ENCODE data around the gene TSPYL4. TPM values are rescaled to one million over a fixed set of nuclear protein-coding genes. Genes with fewer than 3 reads are reported as not detected.
A peak's percentile ranks its signal among the peaks of the same experiment; 100 is the strongest.

Gene TSPYL4
- total RNA-seq, 2 experiments from 2014 or later = 7.8 to 8.0 TPM

GRCh38 chr6:116268589-116269293 is 14.9 kb upstream of the TSPYL4 start:
- CTCF ChIA-PET = interaction anchor here (0.6 to 3.7 kb wide), 26 partner anchors 9 to 300 kb away, joined by 3 to 31 read pairs (median 4); partner anchors contain the start of genes TSPYL1 and TSPYL4
- intact Hi-C loops (cut with micrococcal nuclease) = loop anchor here (1.0 to 2.0 kb wide), 6 partner anchors 11 to 293 kb away; partner anchors contain the start of genes TSPYL1 and TSPYL4
- Mint-ChIP-seq H3K4me1 (ENCODE audit: low read depth) (peaks cover 27% of the 10 kb centered on the region), H3K27ac (no peak overlapping the region), H3K27me3 (ENCODE audit: low read depth) (no peaks in the 10 kb centered on the region), H3K36me3 (ENCODE audit: low read depth) (peaks cover 11% of the 10 kb centered on the region), H3K4me3 (no peak overlapping the region), H3K9me3 (peaks cover 5% of the 10 kb centered on the region)
- DNase-seq = no peak

GRCh38 chr6:116267836-116268588 is 14.1 kb upstream of the TSPYL4 start:
- Mint-ChIP-seq H3K27ac (peak overlapping the region; percentile 43), H3K9me3 (peaks cover 5% of the 10 kb centered on the region), H3K4me1 (ENCODE audit: low read depth) (peaks cover 21% of the 10 kb centered on the region), H3K27me3 (ENCODE audit: low read depth) (no peaks in the 10 kb centered on the region), H3K36me3 (ENCODE audit: low read depth) (peaks cover 11% of the 10 kb centered on the region), H3K4me3 (no peak overlapping the region)
- CTCF ChIA-PET = interaction anchor here (0.6 to 3.7 kb wide), 21 partner anchors 10 to 301 kb away, joined by 3 to 31 read pairs (median 4); partner anchors contain the start of genes TSPYL1 and TSPYL4
- intact Hi-C loops (cut with micrococcal nuclease) = loop anchor here (1.0 to 2.0 kb wide), 6 partner anchors 11 to 293 kb away; partner anchors contain the start of genes TSPYL1 and TSPYL4
- no peak for DNase-seq

GRCh38 chr6:116266803-116267202 is 12.9 kb upstream of the TSPYL4 start:
- peaks cover 18% of the 10 kb centered on the region for H3K36me3 Mint-ChIP-seq (ENCODE audit: low read depth)
- H3K9me3 Mint-ChIP-seq = peaks cover 5% of the 10 kb centered on the region
- H3K27me3 Mint-ChIP-seq (ENCODE audit: low read depth) = no peaks in the 10 kb centered on the region
- H3K27ac Mint-ChIP-seq = no peak overlapping the region
- peaks cover 20% of the 10 kb centered on the region for H3K4me1 Mint-ChIP-seq (ENCODE audit: low read depth)
- CTCF ChIA-PET = interaction anchor here (0.9 to 2.8 kb wide), 3 partner anchors 12 to 269 kb away, joined by 3 to 31 read pairs (median 4); partner anchors contain the start of gene TSPYL1
- no peak for DNase-seq
- H3K4me3 Mint-ChIP-seq = no peak overlapping the region
- intact Hi-C loops (cut with micrococcal nuclease) = no loop called here

- CTCF ChIA-PET = interaction anchor here (0.6 to 1.9 kb wide), 2 partner anchors 9 to 23 kb away, joined by 4 read pairs; no protein-coding TSS in a partner anchor
- no peaks in the 10 kb centered on the region for H3K27me3 Mint-ChIP-seq (ENCODE audit: low read depth)
- no peak overlapping the region for H3K27ac Mint-ChIP-seq
- intact Hi-C loops (cut with micrococcal nuclease) = no loop called here
- H3K36me3 Mint-ChIP-seq (ENCODE audit: low read depth) = peaks cover 29% of the 10 kb centered on the region
- DNase-seq = peak; percentile 23
- peaks cover 5% of the 10 kb centered on the region for H3K9me3 Mint-ChIP-seq
- peaks cover 32% of the 10 kb centered on the region for H3K4me1 Mint-ChIP-seq (ENCODE audit: low read depth)
- H3K4me3 Mint-ChIP-seq = no peak overlapping the region
Observed at GRCh38 chr6:116265041-116265829, 11.4 kb upstream of the TSPYL4 start.

GRCh38 chr6:116263353-116263752 is 9.5 kb upstream of the TSPYL4 start:
- CTCF ChIA-PET = no interaction called here

GRCh38 chr6:116258520-116258919 is 4.6 kb upstream of the TSPYL4 start:
- no peaks in the 10 kb centered on the region for H3K27me3 Mint-ChIP-seq (ENCODE audit: low read depth)
- CTCF ChIA-PET = interaction anchor here (1.1 kb wide), 1 partner anchor 13 kb away, joined by 5 read pairs; no protein-coding TSS in a partner anchor
- intact Hi-C loops (cut with micrococcal nuclease) = loop anchor here (10.0 kb wide), 2 partner anchors 1286 to 1416 kb away; partner anchors contain the start of gene NUS1

More at GRCh38 chr6:116263353-116263752, 9.5 kb upstream of the TSPYL4 start:
- no peak for DNase-seq
- Mint-ChIP-seq H3K9me3 (peaks cover 5% of the 10 kb centered on the region), H3K36me3 (ENCODE audit: low read depth) (peaks cover 33% of the 10 kb centered on the region), H3K4me1 (ENCODE audit: low read depth) (peaks cover 30% of the 10 kb centered on the region), H3K4me3 (no peak overlapping the region), H3K27me3 (ENCODE audit: low read depth) (no peaks in the 10 kb centered on the region), H3K27ac (no peak overlapping the region)
- intact Hi-C loops (cut with micrococcal nuclease) = no loop called here

GRCh38 chr6:116256694-116257093 is 2.8 kb upstream of the TSPYL4 start:
- Mint-ChIP-seq H3K9me3 (no peaks in the 10 kb centered on the region), H3K27ac (no peak overlapping the region), H3K36me3 (ENCODE audit: low read depth) (peaks cover 21% of the 10 kb centered on the region), H3K4me3 (no peak overlapping the region), H3K4me1 (ENCODE audit: low read depth) (peaks cover 27% of the 10 kb centered on the region), H3K27me3 (ENCODE audit: low read depth) (no peaks in the 10 kb centered on the region)
- no peak for DNase-seq
- intact Hi-C loops (cut with micrococcal nuclease) = loop anchor here (10.0 kb wide), 2 partner anchors 1288 to 1418 kb away; partner anchors contain the start of gene NUS1
- CTCF ChIA-PET = interaction anchor here (0.9 to 3.7 kb wide), 2 partner anchors 9 to 12 kb away, joined by 4 to 22 read pairs; no protein-coding TSS in a partner anchor

More at GRCh38 chr6:116258520-116258919, 4.6 kb upstream of the TSPYL4 start:
- peaks cover 23% of the 10 kb centered on the region for H3K36me3 Mint-ChIP-seq (ENCODE audit: low read depth)
- no peak overlapping the region for H3K27ac Mint-ChIP-seq
- DNase-seq = no peak
- no peaks in the 10 kb centered on the region for H3K9me3 Mint-ChIP-seq
- H3K4me1 Mint-ChIP-seq (ENCODE audit: low read depth) = peaks cover 26% of the 10 kb centered on the region
- no peak overlapping the region for H3K4me3 Mint-ChIP-seq

GRCh38 chr6:116255246-116255800 is 1.4 kb upstream of the TSPYL4 start:
- H3K9me3 Mint-ChIP-seq = no peaks in the 10 kb centered on the region
- H3K27me3 Mint-ChIP-seq (ENCODE audit: low read depth) = no peaks in the 10 kb centered on the region
- H3K4me1 Mint-ChIP-seq (ENCODE audit: low read depth) = peaks cover 29% of the 10 kb centered on the region
- DNase-seq = no peak
- H3K4me3 Mint-ChIP-seq = no peak overlapping the region
- intact Hi-C loops (cut with micrococcal nuclease) = loop anchor here (2.0 to 10.0 kb wide), 3 partner anchors 13 to 1419 kb away; partner anchors contain the start of gene NUS1
- CTCF ChIA-PET = interaction anchor here (1.4 to 3.7 kb wide), 2 partner anchors 13 to 25 kb away, joined by 3 to 22 read pairs; no protein-coding TSS in a partner anchor
- H3K36me3 Mint-ChIP-seq (ENCODE audit: low read depth) = peaks cover 18% of the 10 kb centered on the region
- no peak overlapping the region for H3K27ac Mint-ChIP-seq

- H3K36me3 Mint-ChIP-seq (ENCODE audit: low read depth) = peaks cover 16% of the 10 kb centered on the region
- no peak overlapping the region for H3K4me3 Mint-ChIP-seq
- no peaks in the 10 kb centered on the region for H3K9me3 Mint-ChIP-seq
- no peaks in the 10 kb centered on the region for H3K27me3 Mint-ChIP-seq (ENCODE audit: low read depth)
- DNase-seq = no peak
- intact Hi-C loops (cut with micrococcal nuclease) = loop anchor here (1.0 to 10.0 kb wide), 10 partner anchors 14 to 1420 kb away; partner anchors contain the start of genes GOPC, NT5DC1, NUS1 and RWDD1
- H3K4me1 Mint-ChIP-seq (ENCODE audit: low read depth) = peaks cover 31% of the 10 kb centered on the region
- CTCF ChIA-PET = interaction anchor here (1.4 to 3.7 kb wide), 3 partner anchors 14 to 26 kb away, joined by 3 to 22 read pairs (median 3); no protein-coding TSS in a partner anchor
- H3K27ac Mint-ChIP-seq = no peak overlapping the region
Observed at GRCh38 chr6:116254297-116255056, 602 bp upstream of the TSPYL4 start.

GRCh38 chr6:116253188-116253504 is 729 bp downstream of the TSPYL4 start:
- no peaks in the 10 kb centered on the region for H3K9me3 Mint-ChIP-seq
- intact Hi-C loops (cut with micrococcal nuclease) = loop anchor here (1.0 to 10.0 kb wide), 4 partner anchors 117 to 1422 kb away; partner anchors contain the start of genes DSE, GOPC and NUS1
- H3K36me3 Mint-ChIP-seq (ENCODE audit: low read depth) = peaks cover 13% of the 10 kb centered on the region
- peaks cover 41% of the 10 kb centered on the region for H3K4me1 Mint-ChIP-seq (ENCODE audit: low read depth)
- H3K27ac Mint-ChIP-seq = no peak overlapping the region
- H3K4me3 Mint-ChIP-seq = no peak overlapping the region
- CTCF ChIA-PET = interaction anchor here (1.5 to 1.7 kb wide), 3 partner anchors 15 to 26 kb away, joined by 3 to 5 read pairs (median 4); no protein-coding TSS in a partner anchor
- DNase-seq = no peak
- H3K27me3 Mint-ChIP-seq (ENCODE audit: low read depth) = no peaks in the 10 kb centered on the region
